GM12878 (cell line): ENCODE measurements around the gene UNC119. TPM values are rescaled to one million over a fixed set of nuclear protein-coding genes. Genes with fewer than 3 reads are reported as not detected.
A peak's percentile ranks its signal among the peaks of the same experiment; 100 is the strongest.

ENCODE experiments used
- ATAC-seq: fragments of 200-7000 bp; cut with Tn5 transposase; 3 replicates; pipeline ENCODE4 v1.9.1; 2020; ENCODE audit warnings: mild to moderate bottlenecking, moderate library complexity
- BruUV-seq: library from RNA; stranded (reverse); fragments of 400-500 nt; replicated peaks from 2 replicates; lab custom pipeline; 2021; lab: Mats Ljungman, UMichigan
- CTCF ChIA-PET: fragments of 300-600 bp; sonication (Branson Sonifier 250); formaldehyde crosslinking; extraction: SDS; loops from one replicate; lab custom pipeline; 2021; ENCODE audit warnings: inconsistent platforms; lab: Yijun Ruan, JAX
- POLR2A ChIA-PET: fragments of 350-600 bp; formaldehyde crosslinking; extraction: SDS; loops from one replicate; lab custom pipeline; 2021; ENCODE audit warnings: inconsistent platforms; lab: Charles Lee
- RAD21 ChIA-PET: fragments of 300-600 bp; sonication (Branson Sonifier 250); formaldehyde crosslinking; loops from one replicate; lab custom pipeline; 2023; ENCODE audit warnings: antibody characterized with exemption; ENCODE audit not compliant: unreplicated experiment; lab: Charles Lee
- SMC1A ChIA-PET: fragments of 300-600 bp; sonication (Branson Sonifier 250); formaldehyde crosslinking; loops from one replicate; lab custom pipeline; 2023; ENCODE audit not compliant: unreplicated experiment, uncharacterized antibody; lab: Charles Lee
- DNase-seq: peaks from one replicate; pipeline ENCODE4 v3.0.0-alpha.2; 2011; ENCODE audit warnings: low read depth, low spot score
- FAIRE-seq: peaks from 3 replicates; lab custom pipeline; 2011; peaks lifted over from hg19 to GRCh38; lab: Jason Lieb, UNC
- H2AFZ ChIP-seq: 2 replicates; pipeline ENCODE4 v1.6.0; 2011; ENCODE audit warnings: low read depth, low read length, control low read depth; ENCODE audit not compliant: control insufficient read depth
- H3K27ac ChIP-seq: 2 replicates; pipeline ENCODE4 v1.5.1; 2011; ENCODE audit warnings: control low read depth; ENCODE audit not compliant: control insufficient read depth, insufficient read depth
- H3K27me3 ChIP-seq, 2 experiments: replicated peaks in 1 of 2; 2 replicates each; pipeline versions ENCODE4 v1.6.0 to v1.6.1; 2011; ENCODE audit warnings: low read length in 1 of 2; ENCODE audit not compliant: control insufficient read depth in 2 of 2, insufficient read depth in 2 of 2
- H3K36me3 ChIP-seq, 2 experiments: 2 replicates each; pipeline ENCODE4 v1.5.1; 2011; ENCODE audit warnings: low read length in 1 of 2; ENCODE audit not compliant: control insufficient read depth in 2 of 2, insufficient read depth in 2 of 2
- H3K4me1 ChIP-seq: 2 replicates; pipeline ENCODE4 v1.6.1; 2011; ENCODE audit warnings: mild to moderate bottlenecking, low read length, moderate library complexity, mixed read lengths; ENCODE audit not compliant: control insufficient read depth, insufficient read depth
- H3K4me2 ChIP-seq: 2 replicates; pipeline ENCODE4 v1.6.0; 2011; ENCODE audit warnings: control low read depth; ENCODE audit not compliant: control insufficient read depth, insufficient read depth
- H3K4me3 ChIP-seq: fragments of 200-600 bp; sonication (generic); 2 replicates; pipeline ENCODE4 v1.5.1; 2016
- H3K79me2 ChIP-seq: 2 replicates; pipeline ENCODE4 v1.6.0; 2011; ENCODE audit warnings: low read length; ENCODE audit not compliant: control insufficient read depth, insufficient read depth
- H3K9ac ChIP-seq: 2 replicates; pipeline ENCODE4 v1.8.0; 2011; ENCODE audit warnings: low read length, control low read depth, mixed read lengths; ENCODE audit not compliant: control insufficient read depth, insufficient read depth
- H3K9me3 ChIP-seq: replicated peaks from 3 replicates; pipeline ENCODE4 v1.5.1; 2011; ENCODE audit warnings: mild to moderate bottlenecking, low read length; ENCODE audit not compliant: control insufficient read depth, insufficient read depth
- H4K20me1 ChIP-seq: 2 replicates; pipeline ENCODE4 v1.6.0; 2011; ENCODE audit not compliant: control insufficient read depth, insufficient read depth
- CTCF ChIP-seq, 3 experiments: IDR thresholded peaks in 2 of 3; conservative IDR thresholded peaks in 1 of 3; 2 replicates each; pipeline ENCODE4 v1.5.1; 2011; ENCODE audit warnings: low read depth in 3 of 3, low read length in 3 of 3, mild to moderate bottlenecking in 3 of 3, control low read depth in 2 of 3, moderate library complexity in 2 of 3, inconsistent platforms in 1 of 3, mixed read lengths in 1 of 3; ENCODE audit not compliant: control insufficient read depth in 2 of 3, insufficient read depth in 1 of 3; ENCODE audit errors: extremely low read depth in 1 of 3
- EED ChIP-seq: sonication (generic); IDR thresholded peaks from 2 replicates; pipeline ENCODE4 v1.6.1; 2016; ENCODE audit warnings: antibody characterized with exemption, low read depth
- ETV6 ChIP-seq, 2 experiments: fragments of 450-650 bp in 1 of 2; IDR thresholded peaks in 1 of 2; conservative IDR thresholded peaks in 1 of 2; 2 replicates each; pipeline ENCODE4 v1.6.1; 2014; ENCODE audit warnings: antibody characterized with exemption in 1 of 2, borderline replicate concordance in 1 of 2, low read depth in 1 of 2, mild to moderate bottlenecking in 1 of 2, moderate library complexity in 1 of 2
- RAD21 ChIP-seq: IDR thresholded peaks from 2 replicates; pipeline ENCODE4 v1.6.1; 2011; ENCODE audit warnings: mild to moderate bottlenecking, low read depth, low read length, moderate library complexity; ENCODE audit not compliant: insufficient read depth
- SMARCA5 ChIP-seq: fragments of 450-650 bp; IDR thresholded peaks from 2 replicates; pipeline ENCODE4 v1.6.1; 2017; ENCODE audit warnings: mild to moderate bottlenecking
- SPI1 ChIP-seq: IDR thresholded peaks from 2 replicates; pipeline ENCODE4 v1.6.1; 2011; ENCODE audit warnings: low read depth, mild to moderate bottlenecking, low read length, moderate library complexity, borderline replicate concordance; ENCODE audit not compliant: insufficient read depth
- ZBTB4 ChIP-seq: fragments of 450-650 bp; formaldehyde crosslinking; IDR thresholded peaks from 2 replicates; pipeline ENCODE4 v1.4.0; 2022; ENCODE audit warnings: mild to moderate bottlenecking, moderate library complexity
- WGBS: methylation state at CpG from one replicate; pipeline ENCODE4 v1.1.6; 2016; ENCODE audit warnings: low lambda C conversion rate; ENCODE audit not compliant: insufficient replicate concordance, insufficient coverage; ENCODE audit errors: missing lambda C conversion rate; 5-methylcytosine and 5-hydroxymethylcytosine counted together
- in situ Hi-C: fragments of 300-500 bp; cut with MboI; formaldehyde crosslinking; loops from 9 replicates; pipeline ENCODE4 v1.14.3; 2018; ENCODE audit warnings: mixed read lengths
- intact Hi-C: fragments of 100-400 bp; cut with micrococcal nuclease; formaldehyde crosslinking; loops from one replicate; pipeline ENCODE4 v1.14.2; 2022; ENCODE audit not compliant: unreplicated experiment
- polyA plus RNA-seq, 11 experiments: library from polyadenylated mRNA; depleted of rRNA in 4 of 11; unstranded in 6 of 11; stranded (reverse) in 5 of 11; fragments of >200 nt; fragmentation: Nextera tagmentation in 4 of 11; fragmentation: Illumina TruSeq in 1 of 11; extraction: Ambion mirVana in 4 of 11; extraction: Trizol in 1 of 11; gene quantifications; 1 replicate in 1 of 11; 2 replicates in 10 of 11; pipeline versions ENCODE4 v1.2.1 to v1.2.3, GENCODE V29; 2011 to 2016; ENCODE audit warnings: inconsistent platforms in 2 of 11, missing spikeins in 2 of 11, low read depth in 1 of 11
- total RNA-seq, 4 experiments: library from RNA; depleted of rRNA in 3 of 4; stranded (reverse); fragments of >200 nt in 3 of 4; fragmentation: Illumina TruSeq in 1 of 4; extraction: Trizol in 1 of 4; gene quantifications; 2 replicates each; pipeline versions ENCODE4 v1.2.1 to v1.2.3, GENCODE V29; 2013 to 2021

The UNC119 gene
- total and polyA plus RNA-seq, 10 of the 15 experiments (the other 5 are each of a cell fraction or from before 2014, with no cell fraction given): 2.7 to 436 (median 57.8) TPM

GRCh38 chr17:28506763-28507487 is 45.5 kb downstream of the UNC119 start:
- POLR2A ChIA-PET: no interaction called here
- Histone ChIP-seq H3K79me2 (peaks cover 1% of the 10 kb centered on the region; the same call in 1 of the 2 replicates), H3K9me3 (no peaks in the 10 kb centered on the region), H3K36me3 (no peaks in the 10 kb centered on the region), H3K27me3 (no peaks in the 10 kb centered on the region), H4K20me1 (no peaks in the 10 kb centered on the region), H3K27ac (no peak overlapping the region), H3K9ac (no peak overlapping the region), H3K4me2 (0 out of 2 replicates have a peak overlapping the region, but pooled peaks have one; percentile 14), H2AFZ (no peak overlapping the region), H3K4me3 (no peak overlapping the region), H3K4me1 (peaks cover 20% of the 10 kb centered on the region)
- no peak for DNase-seq
- no peak for FAIRE-seq
- RAD21 ChIA-PET: no interaction called here
- 26% methylated on average over 14 of the region's 14 CpGs for WGBS
- intact Hi-C loops (no loop called here), in situ Hi-C loops (no loop called here)
- BruUV-seq: no TSS peak
- TF ChIP-seq ZBTB4 (CRISPR knock-in tag) (no peak), EED (0 out of 2 replicates have a peak, but pooled peaks have one; percentile 1), SPI1 (0 out of 2 replicates have a peak, but pooled peaks have one; percentile 5), CTCF (IDR thresholded peaks at IDR 0.05 in 2 of 3, conservative IDR thresholded peaks at IDR 0.05 in 1 of 3; ENCODE audit: control insufficient read depth in 2 of 3, extremely low read depth in 1 of 3, insufficient read depth in 1 of 3, low read depth in 3 of 3, low read length in 3 of 3) (no peak), RAD21 (no peak), ETV6 (conservative IDR thresholded peaks at IDR 0.05 in 1 of 2, IDR thresholded peaks at IDR 0.05 in 1 of 2; ENCODE audit: borderline replicate concordance in 1 of 2, low read depth in 1 of 2) (no peak), SMARCA5 (no peak)
- CTCF ChIA-PET: interaction anchor here (0.6 to 1.2 kb wide), 2 partner anchors 11 to 34 kb away, joined by 3 read pairs; no protein-coding TSS in a partner anchor
- SMC1A ChIA-PET: interaction anchor here (0.8 to 2.0 kb wide), 3 partner anchors 12 to 33 kb away, joined by 3 to 5 read pairs (median 5); no protein-coding TSS in a partner anchor
- ATAC-seq: no peak
